Activated CD4-positive, alpha-beta memory T cell treated with anti-CD3 and anti-CD28 coated beads for 36 hours (primary cell): Measurements from ENCODE around the gene CDC34. TPM values are rescaled to one million over a fixed set of nuclear protein-coding genes. Genes with fewer than 3 reads are reported as not detected.

ENCODE experiments used
- CTCF ChIA-PET: fragments of 350-600 bp; sonication (Branson Sonifier 250); formaldehyde crosslinking; loops from one replicate; lab custom pipeline; 2021; ENCODE audit warnings: antibody characterized with exemption, inconsistent platforms; lab: Charles Lee
- POLR2A ChIA-PET: fragments of 350-600 bp; sonication (Branson Sonifier 250); formaldehyde crosslinking; loops from one replicate; lab custom pipeline; 2021; ENCODE audit warnings: antibody characterized with exemption; lab: Charles Lee
- DNase-seq: peaks from one replicate; pipeline ENCODE4 v3.0.0-alpha.2; 2020
- H3K27ac Mint-ChIP-seq: one replicate; pipeline ENCODE4 v1.8.0; 2021; ENCODE audit warnings: mixed read lengths
- H3K27me3 Mint-ChIP-seq: one replicate; pipeline ENCODE4 v1.8.0; 2021; ENCODE audit warnings: mixed read lengths
- H3K36me3 Mint-ChIP-seq: one replicate; pipeline ENCODE4 v1.8.0; 2021; ENCODE audit warnings: mixed read lengths
- H3K4me1 Mint-ChIP-seq: one replicate; pipeline ENCODE4 v1.8.0; 2021; ENCODE audit warnings: low read depth, mixed read lengths
- H3K4me3 Mint-ChIP-seq: one replicate; pipeline ENCODE4 v1.8.0; 2021; ENCODE audit warnings: mild to moderate bottlenecking, mixed read lengths
- H3K9me3 Mint-ChIP-seq: one replicate; pipeline ENCODE4 v1.8.0; 2021; ENCODE audit warnings: mixed read lengths
- intact Hi-C: fragments of 100-400 bp; cut with micrococcal nuclease; formaldehyde crosslinking; loops from one replicate; pipeline ENCODE4 v1.15.1; 2023
- total RNA-seq, 2 experiments: library from RNA; stranded (reverse); gene quantifications; one replicate each; pipeline ENCODE4 v1.2.3, GENCODE V29; 2021

Gene CDC34
- total RNA-seq, 2 experiments from 2014 or later, result 45.9 to 46.4 TPM

DNA sequence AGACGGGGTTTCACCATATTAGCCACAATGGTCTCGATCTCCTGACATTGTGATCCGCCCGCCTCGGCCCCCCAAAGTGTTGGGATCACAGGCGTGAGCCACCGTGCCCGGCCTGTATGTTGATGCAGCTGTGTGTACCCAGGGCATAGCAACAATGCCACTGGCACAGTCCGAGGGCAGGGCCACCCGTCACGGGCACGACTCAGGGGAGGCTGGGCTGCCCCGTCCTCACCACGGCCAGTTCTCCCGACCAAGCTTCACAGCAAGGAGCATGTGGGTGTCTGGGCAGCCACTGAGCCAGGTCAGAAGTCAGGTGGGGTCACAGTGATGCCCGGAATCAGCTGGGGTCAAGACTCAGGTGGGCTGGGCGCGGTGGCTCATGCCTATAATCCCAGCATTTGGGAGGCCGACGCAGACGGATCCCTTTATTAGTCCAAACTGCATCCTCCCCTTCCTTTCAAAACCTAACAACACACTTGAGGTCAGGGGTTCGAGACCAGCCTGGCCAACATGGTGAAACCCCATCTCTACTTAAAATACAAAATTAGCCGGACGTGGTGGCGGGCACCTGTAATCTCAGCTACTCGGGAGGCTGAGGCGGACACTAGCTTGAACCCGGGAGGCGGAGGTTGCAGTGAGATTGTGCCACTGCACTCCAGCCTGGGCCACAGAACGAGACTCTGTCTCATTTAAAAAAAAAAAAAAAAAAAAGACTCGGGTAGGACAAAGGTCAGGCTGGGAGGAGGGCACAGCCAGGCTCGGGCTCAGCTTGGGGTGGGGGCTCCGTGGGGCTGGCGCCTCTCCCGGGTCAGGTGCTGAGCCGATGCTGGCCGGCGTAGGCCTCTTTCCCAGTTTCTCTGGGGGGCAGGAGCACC is 1.2 kb upstream of the CDC34 start:
- H3K36me3 Mint-ChIP-seq, result peaks cover 2% of the 10 kb centered on the region
- peaks cover 3% of the 10 kb centered on the region for H3K27me3 Mint-ChIP-seq
- intact Hi-C loops, result loop anchor here (2.0 kb wide), 2 partner anchors 20 to 42 kb away; partner anchors contain the start of gene BSG
- H3K4me3 Mint-ChIP-seq, result peak overlapping the region; percentile 81
- H3K9me3 Mint-ChIP-seq, result no peaks in the 10 kb centered on the region
- no peak for DNase-seq
- ChIA-PET POLR2A (interaction anchor here (0.7 to 3.4 kb wide), 7 partner anchors 8 to 42 kb away, joined by 3 to 13 read pairs (median 4); partner anchors contain the start of genes BSG and TPGS1), CTCF (interaction anchor here (3.5 to 4.5 kb wide), 2 partner anchors 20 to 23 kb away, joined by 17 to 66 read pairs; partner anchors contain the start of gene TPGS1)
- H3K27ac Mint-ChIP-seq, result peak overlapping the region; percentile 80
- peaks cover 12% of the 10 kb centered on the region for H3K4me1 Mint-ChIP-seq

DNA sequence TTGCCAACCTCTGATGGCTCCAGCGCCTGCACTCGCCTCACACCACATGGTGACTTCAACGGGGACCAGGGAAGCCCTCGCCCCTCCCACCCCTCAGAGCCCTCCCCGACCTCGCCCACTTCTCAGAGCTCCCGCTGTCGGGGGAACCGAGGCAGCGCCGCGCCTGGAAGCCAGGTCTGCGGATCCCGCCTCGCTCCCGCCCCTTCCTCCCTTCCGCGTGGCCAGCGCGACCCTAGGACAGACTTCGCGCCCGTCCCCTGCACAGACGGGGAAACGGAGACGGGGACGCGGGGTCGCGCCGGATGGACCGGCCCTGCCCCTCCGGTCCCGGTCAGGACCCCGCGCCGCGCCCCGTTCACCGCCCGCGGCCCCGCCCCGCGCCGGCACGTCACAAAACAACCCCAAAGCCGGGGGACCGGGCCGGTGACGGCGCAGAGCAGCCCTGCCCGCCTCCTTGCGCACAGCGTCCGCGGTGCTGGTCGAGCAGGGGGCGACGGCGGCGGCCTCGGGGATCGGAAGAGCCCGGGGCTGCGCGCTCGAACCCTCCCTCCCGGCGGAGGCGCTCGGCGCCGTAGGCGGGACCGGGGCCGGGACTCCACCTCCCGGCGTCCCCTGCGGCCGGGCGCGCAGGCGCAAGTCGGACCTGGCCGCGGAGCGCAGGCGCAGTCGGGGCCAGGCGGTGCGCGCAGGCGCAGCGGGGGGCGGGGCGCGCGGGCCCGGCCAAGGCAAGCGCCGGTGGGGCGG is 379 bp upstream of the CDC34 start:
- Mint-ChIP-seq H3K4me1 (peaks cover 12% of the 10 kb centered on the region), H3K4me3 (peak overlapping the region; percentile 81), H3K27me3 (peaks cover 3% of the 10 kb centered on the region), H3K36me3 (peaks cover 2% of the 10 kb centered on the region), H3K27ac (peak overlapping the region; percentile 80), H3K9me3 (no peaks in the 10 kb centered on the region)
- intact Hi-C loops, result loop anchor here (2.0 kb wide), 2 partner anchors 20 to 42 kb away; partner anchors contain the start of gene BSG
- POLR2A ChIA-PET, result interaction anchor here (0.7 to 3.4 kb wide), 7 partner anchors 9 to 42 kb away, joined by 3 to 13 read pairs (median 4); partner anchors contain the start of genes BSG, GZMM and TPGS1
- CTCF ChIA-PET, result interaction anchor here (1.0 to 4.5 kb wide), 4 partner anchors 20 to 80 kb away, joined by 3 to 66 read pairs (median 12); partner anchors contain the start of gene TPGS1
- DNase-seq, result peak; percentile 90

DNA sequence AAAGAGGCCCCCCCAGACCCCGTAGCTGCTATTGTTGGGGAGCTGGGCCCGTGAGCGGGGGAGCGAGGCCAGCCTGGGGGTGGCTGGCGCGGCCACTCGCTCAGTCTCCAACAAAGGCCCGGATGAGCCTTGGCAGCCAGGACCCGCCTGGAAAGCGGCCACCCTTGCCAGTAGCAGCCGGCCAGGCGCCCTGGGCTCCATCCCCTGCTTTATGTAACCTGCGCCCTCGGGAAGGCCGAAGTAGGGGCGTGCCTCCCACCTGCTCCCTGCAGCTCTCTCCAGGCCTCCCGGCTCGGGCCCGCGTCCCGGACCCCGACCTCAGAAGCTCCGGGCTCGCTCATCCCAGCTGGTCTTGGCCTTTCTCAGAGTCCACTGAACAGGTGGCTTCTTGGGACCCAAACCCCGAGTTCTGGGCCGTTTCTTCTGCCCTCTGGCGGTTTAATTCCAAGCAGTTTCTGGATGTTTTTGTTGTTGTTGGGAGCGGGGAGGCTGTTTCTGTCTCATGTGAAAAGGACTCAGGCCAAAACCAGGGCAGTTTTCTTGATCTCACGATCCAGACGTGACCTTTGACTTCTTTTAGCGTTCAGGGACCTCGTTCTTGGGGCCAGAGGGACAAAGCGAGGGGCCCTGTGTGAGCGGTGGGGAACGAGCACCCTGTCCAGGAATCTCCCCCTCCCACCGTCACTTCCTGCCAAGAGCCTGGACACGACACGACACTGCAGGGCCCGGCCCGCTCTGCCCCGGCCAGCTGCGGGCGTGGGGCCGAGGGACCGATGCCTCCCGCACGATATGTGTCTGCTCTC is 1.2 kb downstream of the CDC34 start:
- Mint-ChIP-seq H3K27me3 (peaks cover 3% of the 10 kb centered on the region), H3K4me3 (peak overlapping the region; percentile 86), H3K27ac (peak overlapping the region; percentile 83), H3K36me3 (peaks cover 2% of the 10 kb centered on the region), H3K9me3 (no peaks in the 10 kb centered on the region), H3K4me1 (peaks cover 12% of the 10 kb centered on the region)
- intact Hi-C loops, result loop anchor here (1.0 kb wide), 1 partner anchor 25 kb away; the partner anchor contains the start of gene TPGS1
- POLR2A ChIA-PET, result interaction anchor here (0.9 to 3.4 kb wide), 5 partner anchors 11 to 451 kb away, joined by 3 to 13 read pairs (median 5); partner anchors contain the start of genes GZMM, TPGS1 and WDR18
- CTCF ChIA-PET, result interaction anchor here (0.8 to 4.5 kb wide), 12 partner anchors 10 to 93 kb away, joined by 3 to 66 read pairs (median 4); partner anchors contain the start of gene TPGS1
- DNase-seq, result peak; percentile 62

DNA sequence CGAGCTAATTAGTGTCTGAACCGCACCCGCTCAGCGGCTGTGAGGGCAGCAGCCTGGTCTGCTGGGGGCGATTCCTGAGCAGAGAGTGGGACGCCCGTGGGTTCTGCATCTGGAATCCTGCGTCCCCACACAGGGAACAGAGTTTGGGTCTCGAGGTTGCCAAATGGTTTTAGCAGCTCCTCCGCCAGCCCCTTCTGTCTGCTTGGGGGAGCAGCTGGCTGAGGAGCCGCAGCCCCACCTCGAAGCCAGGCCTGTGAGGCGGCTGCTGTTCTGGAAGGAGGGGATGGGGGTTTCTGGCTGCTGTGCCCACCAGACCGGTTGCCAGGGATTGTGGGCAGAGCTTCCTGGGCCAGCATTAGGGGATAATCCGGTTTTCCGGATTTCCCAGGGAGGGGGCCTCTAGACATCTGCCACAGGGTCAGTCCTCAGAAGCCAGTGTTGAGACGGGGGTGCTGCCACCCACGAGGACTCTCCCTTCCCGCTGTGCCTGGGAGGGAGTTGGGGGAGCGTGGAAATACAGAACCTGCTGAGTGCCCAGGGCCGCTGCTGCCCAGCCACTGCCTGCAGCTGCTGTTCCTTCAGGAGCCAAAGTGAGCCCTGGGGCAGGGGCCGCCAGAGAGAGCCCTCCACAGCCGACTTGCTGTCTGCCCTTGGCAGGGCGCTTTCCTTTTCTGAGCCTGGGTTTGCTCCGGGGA is 2.0 kb downstream of the CDC34 start:
- Mint-ChIP-seq H3K36me3 (peaks cover 7% of the 10 kb centered on the region), H3K27me3 (peaks cover under 1% of the 10 kb centered on the region), H3K9me3 (no peaks in the 10 kb centered on the region), H3K4me3 (peak overlapping the region; percentile 86), H3K27ac (no peak overlapping the region), H3K4me1 (peaks cover 12% of the 10 kb centered on the region)
- CTCF ChIA-PET, result interaction anchor here (1.0 to 4.5 kb wide), 6 partner anchors 9 to 41 kb away, joined by 3 to 66 read pairs (median 8); partner anchors contain the start of gene TPGS1
- POLR2A ChIA-PET, result interaction anchor here (0.6 to 3.4 kb wide), 3 partner anchors 23 to 38 kb away, joined by 3 to 13 read pairs (median 11); partner anchors contain the start of gene TPGS1
- no peak for DNase-seq
- intact Hi-C loops, result loop anchor here (1.0 kb wide), 1 partner anchor 26 kb away; the partner anchor contains the start of gene TPGS1

DNA sequence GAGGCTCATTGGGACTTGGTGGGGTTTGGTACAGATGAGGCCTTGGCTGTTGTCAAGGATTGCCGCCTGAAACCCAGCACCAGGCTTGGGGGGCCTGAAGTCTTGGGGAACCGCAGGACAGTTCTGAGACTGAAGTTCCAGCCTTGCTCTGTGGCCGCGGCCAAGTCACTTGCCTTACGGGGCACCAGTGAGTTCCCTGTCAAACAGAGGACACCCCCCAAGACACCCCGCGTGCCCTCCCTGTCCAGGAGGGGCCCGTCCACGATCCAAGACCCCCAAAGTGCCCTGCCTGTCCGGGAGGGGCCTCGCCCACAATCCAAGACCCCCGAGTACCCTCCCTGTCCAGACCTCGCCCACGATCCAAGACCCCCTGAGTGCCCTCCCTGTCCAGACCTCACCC is 2.5 kb downstream of the CDC34 start:
- intact Hi-C loops, result no loop called here
- peaks cover 12% of the 10 kb centered on the region for H3K4me1 Mint-ChIP-seq
- peaks cover 8% of the 10 kb centered on the region for H3K36me3 Mint-ChIP-seq
- H3K27ac Mint-ChIP-seq, result no peak overlapping the region
- H3K27me3 Mint-ChIP-seq, result no peaks in the 10 kb centered on the region
- peak overlapping the region; percentile 32 for H3K4me3 Mint-ChIP-seq
- CTCF ChIA-PET, result interaction anchor here (2.4 to 4.5 kb wide), 2 partner anchors 15 to 23 kb away, joined by 10 to 66 read pairs; no protein-coding TSS in a partner anchor
- no peaks in the 10 kb centered on the region for H3K9me3 Mint-ChIP-seq
- POLR2A ChIA-PET, result no interaction called here
- DNase-seq, result no peak

DNA sequence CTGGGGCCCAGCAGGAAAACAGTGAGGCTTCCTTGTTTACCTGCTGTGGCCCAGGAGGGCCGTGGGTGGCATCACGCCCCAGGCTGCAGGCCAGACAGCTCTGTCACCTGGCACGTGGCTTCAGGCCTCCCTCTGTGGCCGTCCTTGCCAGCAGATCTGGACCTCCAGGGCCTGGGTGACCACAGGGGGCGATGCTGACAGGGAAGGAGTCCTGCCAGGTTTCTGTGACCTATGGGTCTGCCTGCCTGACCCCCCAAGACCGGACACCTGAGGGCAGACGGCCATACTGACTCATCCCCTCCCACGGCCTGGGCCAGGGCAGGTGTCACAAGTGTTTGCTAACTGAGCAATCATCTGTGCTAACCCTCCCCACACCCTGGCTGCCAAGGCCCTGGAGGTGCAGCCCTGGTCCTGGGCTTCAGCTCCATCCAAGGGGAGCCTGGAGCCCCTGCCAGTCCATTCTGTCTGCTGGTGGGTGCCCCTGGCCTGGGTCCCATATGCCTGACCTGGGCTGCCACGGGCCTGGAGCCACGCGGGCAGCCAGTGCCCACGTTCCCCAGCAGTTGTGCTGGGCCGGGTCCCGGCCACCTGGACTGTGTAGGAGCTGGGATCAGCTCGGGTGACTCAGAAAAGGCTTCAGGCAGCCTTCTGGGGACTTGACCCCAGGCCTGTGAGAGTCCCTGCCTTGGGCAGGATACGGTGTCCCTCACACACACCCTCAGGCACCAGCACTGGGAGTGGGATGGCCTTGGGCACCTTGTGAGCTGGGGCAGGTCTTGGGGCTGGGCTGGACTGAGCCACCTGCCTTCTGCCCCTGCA is 3.7 kb downstream of the CDC34 start:
- Mint-ChIP-seq H3K27me3 (no peaks in the 10 kb centered on the region), H3K4me3 (no peak overlapping the region), H3K9me3 (no peaks in the 10 kb centered on the region), H3K36me3 (peaks cover 8% of the 10 kb centered on the region), H3K27ac (no peak overlapping the region), H3K4me1 (peaks cover 12% of the 10 kb centered on the region)
- POLR2A ChIA-PET, result no interaction called here
- CTCF ChIA-PET, result no interaction called here
- intact Hi-C loops, result no loop called here
- no peak for DNase-seq

DNA sequence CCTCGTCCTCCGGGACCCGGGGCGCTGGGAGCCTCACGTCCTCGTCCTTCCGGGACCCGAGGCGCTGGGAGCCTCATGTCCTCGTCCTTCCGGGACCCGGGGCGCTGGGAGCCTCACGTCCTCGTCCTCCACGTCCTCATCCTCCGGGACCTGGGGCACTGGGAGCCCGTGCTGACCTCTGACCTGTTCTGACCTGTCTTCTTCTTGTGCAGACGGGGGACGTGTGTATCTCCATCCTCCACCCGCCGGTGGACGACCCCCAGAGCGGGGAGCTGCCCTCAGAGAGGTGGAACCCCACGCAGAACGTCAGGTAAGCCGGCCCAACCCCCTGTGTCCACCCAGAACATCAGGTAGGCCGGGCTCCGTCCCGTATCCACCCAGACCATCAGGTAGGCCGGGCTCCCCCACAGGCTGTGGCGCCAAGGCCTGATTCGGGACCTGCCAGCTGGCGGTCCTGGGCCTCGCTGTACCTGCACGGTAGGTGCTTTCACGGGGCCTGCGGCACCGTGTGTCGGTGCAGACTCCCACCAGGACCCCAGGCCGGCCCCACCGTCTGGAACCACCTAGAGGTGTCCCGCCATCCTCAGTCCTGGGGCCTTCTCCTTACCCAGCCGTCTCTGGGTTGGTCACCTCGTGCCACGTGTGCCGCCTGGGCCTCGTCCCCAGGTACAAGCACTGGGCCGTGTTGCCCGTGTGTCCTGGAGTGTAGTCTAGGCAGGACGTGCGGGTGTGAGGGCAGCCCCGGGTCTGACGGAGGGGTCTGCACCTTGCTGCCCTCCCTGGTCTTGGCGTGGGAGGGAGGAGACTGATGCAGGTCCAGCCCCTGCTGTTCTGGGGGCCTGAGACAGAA is 4.7 kb downstream of the CDC34 start:
- POLR2A ChIA-PET, result no interaction called here

DNA sequence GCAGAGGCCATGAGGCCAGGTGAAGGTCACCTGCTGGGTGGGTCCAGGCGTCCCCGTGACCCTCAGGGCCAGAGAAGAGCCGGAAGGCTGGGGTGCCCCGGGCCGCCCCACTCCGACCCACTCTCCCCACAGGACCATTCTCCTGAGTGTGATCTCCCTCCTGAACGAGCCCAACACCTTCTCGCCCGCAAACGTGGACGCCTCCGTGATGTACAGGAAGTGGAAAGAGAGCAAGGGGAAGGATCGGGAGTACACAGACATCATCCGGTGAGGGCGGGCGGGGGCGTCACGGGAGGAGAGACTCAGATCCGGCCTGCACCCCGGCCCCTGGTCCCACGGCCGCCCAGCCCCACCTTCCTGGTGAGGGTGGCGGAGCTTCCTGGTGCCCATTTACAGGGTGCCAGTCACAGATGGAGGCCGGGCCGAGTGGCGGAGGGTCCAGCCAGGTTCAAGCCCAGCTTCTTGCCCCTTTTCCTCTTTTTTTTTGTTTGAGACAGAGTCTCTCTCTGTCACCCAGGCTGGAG is 5.4 kb downstream of the CDC34 start:
- H3K4me3 Mint-ChIP-seq, result no peak overlapping the region
- CTCF ChIA-PET, result interaction anchor here (0.6 to 1.0 kb wide), 2 partner anchors 27 to 108 kb away, joined by 3 to 4 read pairs; no protein-coding TSS in a partner anchor
- POLR2A ChIA-PET, result no interaction called here
- H3K9me3 Mint-ChIP-seq, result no peaks in the 10 kb centered on the region
- DNase-seq, result no peak
- H3K27ac Mint-ChIP-seq, result no peak overlapping the region
- peaks cover 8% of the 10 kb centered on the region for H3K36me3 Mint-ChIP-seq
- peaks cover 12% of the 10 kb centered on the region for H3K4me1 Mint-ChIP-seq
- intact Hi-C loops, result no loop called here
- no peaks in the 10 kb centered on the region for H3K27me3 Mint-ChIP-seq

More for the DNA sequence above, 4.7 kb downstream of the CDC34 start:
- intact Hi-C loops, result no loop called here
- CTCF ChIA-PET, result interaction anchor here (0.6 kb wide), 1 partner anchor 109 kb away, joined by 4 read pairs; no protein-coding TSS in a partner anchor
- H3K27me3 Mint-ChIP-seq, result no peaks in the 10 kb centered on the region
- no peak overlapping the region for H3K4me3 Mint-ChIP-seq
- H3K36me3 Mint-ChIP-seq, result peaks cover 8% of the 10 kb centered on the region
- no peak for DNase-seq
- H3K9me3 Mint-ChIP-seq, result no peaks in the 10 kb centered on the region
- no peak overlapping the region for H3K27ac Mint-ChIP-seq
- H3K4me1 Mint-ChIP-seq, result peaks cover 12% of the 10 kb centered on the region
